Measurements from ENCODE around the gene C9orf85.

DNA sequence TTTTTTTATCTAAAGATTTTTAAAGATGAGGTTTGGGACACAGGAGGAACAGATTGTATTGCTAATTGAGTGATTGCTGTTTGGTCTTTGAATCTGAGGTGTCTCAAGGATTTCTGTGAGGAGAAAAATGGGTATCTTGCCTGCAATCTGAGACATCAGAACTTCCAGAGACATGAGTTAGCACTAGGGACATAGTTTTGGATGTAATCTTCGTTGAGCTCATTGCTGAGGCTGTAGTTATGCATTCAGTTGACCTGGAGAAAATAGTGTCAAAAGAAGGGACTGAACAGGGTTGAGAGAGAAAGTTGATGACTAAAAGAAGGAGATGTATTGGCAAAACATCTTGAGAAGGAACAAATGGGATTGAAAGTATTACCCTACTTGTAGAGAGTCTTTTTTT lies 24.6 kb downstream of the C9orf85 start:
- TF ChIP-seq, protein P1, sequence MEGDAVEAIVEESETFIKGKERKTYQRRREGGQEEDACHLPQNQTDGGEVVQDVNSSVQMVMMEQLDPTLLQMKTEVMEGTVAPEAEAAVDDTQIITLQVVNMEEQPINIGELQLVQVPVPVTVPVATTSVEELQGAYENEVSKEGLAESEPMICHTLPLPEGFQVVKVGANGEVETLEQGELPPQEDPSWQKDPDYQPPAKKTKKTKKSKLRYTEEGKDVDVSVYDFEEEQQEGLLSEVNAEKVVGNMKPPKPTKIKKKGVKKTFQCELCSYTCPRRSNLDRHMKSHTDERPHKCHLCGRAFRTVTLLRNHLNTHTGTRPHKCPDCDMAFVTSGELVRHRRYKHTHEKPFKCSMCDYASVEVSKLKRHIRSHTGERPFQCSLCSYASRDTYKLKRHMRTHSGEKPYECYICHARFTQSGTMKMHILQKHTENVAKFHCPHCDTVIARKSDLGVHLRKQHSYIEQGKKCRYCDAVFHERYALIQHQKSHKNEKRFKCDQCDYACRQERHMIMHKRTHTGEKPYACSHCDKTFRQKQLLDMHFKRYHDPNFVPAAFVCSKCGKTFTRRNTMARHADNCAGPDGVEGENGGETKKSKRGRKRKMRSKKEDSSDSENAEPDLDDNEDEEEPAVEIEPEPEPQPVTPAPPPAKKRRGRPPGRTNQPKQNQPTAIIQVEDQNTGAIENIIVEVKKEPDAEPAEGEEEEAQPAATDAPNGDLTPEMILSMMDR (IDR thresholded peaks at IDR 0.05): no peak
- TF ChIP-seq, protein P2, sequence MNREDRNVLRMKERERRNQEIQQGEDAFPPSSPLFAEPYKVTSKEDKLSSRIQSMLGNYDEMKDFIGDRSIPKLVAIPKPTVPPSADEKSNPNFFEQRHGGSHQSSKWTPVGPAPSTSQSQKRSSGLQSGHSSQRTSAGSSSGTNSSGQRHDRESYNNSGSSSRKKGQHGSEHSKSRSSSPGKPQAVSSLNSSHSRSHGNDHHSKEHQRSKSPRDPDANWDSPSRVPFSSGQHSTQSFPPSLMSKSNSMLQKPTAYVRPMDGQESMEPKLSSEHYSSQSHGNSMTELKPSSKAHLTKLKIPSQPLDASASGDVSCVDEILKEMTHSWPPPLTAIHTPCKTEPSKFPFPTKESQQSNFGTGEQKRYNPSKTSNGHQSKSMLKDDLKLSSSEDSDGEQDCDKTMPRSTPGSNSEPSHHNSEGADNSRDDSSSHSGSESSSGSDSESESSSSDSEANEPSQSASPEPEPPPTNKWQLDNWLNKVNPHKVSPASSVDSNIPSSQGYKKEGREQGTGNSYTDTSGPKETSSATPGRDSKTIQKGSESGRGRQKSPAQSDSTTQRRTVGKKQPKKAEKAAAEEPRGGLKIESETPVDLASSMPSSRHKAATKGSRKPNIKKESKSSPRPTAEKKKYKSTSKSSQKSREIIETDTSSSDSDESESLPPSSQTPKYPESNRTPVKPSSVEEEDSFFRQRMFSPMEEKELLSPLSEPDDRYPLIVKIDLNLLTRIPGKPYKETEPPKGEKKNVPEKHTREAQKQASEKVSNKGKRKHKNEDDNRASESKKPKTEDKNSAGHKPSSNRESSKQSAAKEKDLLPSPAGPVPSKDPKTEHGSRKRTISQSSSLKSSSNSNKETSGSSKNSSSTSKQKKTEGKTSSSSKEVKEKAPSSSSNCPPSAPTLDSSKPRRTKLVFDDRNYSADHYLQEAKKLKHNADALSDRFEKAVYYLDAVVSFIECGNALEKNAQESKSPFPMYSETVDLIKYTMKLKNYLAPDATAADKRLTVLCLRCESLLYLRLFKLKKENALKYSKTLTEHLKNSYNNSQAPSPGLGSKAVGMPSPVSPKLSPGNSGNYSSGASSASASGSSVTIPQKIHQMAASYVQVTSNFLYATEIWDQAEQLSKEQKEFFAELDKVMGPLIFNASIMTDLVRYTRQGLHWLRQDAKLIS (CRISPR knock-in tag; IDR thresholded peaks at IDR 0.05; ENCODE audit: borderline replicate concordance): no peak
- TF ChIP-seq, protein P3, sequence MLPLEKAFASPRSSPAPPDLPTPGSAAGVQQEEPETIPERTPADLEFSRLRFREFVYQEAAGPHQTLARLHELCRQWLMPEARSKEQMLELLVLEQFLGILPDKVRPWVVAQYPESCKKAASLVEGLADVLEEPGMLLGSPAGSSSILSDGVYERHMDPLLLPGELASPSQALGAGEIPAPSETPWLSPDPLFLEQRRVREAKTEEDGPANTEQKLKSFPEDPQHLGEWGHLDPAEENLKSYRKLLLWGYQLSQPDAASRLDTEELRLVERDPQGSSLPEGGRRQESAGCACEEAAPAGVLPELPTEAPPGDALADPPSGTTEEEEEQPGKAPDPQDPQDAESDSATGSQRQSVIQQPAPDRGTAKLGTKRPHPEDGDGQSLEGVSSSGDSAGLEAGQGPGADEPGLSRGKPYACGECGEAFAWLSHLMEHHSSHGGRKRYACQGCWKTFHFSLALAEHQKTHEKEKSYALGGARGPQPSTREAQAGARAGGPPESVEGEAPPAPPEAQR (CRISPR knock-in tag; IDR thresholded peaks at IDR 0.05): no peak
- TF ChIP-seq, protein P4, sequence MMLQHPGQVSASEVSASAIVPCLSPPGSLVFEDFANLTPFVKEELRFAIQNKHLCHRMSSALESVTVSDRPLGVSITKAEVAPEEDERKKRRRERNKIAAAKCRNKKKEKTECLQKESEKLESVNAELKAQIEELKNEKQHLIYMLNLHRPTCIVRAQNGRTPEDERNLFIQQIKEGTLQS (CRISPR knock-in tag; conservative IDR thresholded peaks at IDR 0.05): no peak
- TF ChIP-seq HMGA2 (CRISPR knock-in tag; IDR thresholded peaks at IDR 0.05) (no peak), CREB1 (CRISPR knock-in tag; IDR thresholded peaks at IDR 0.05) (no peak), CREM (CRISPR knock-in tag; IDR thresholded peaks at IDR 0.05) (no peak), NR3C1 (CRISPR knock-in tag; conservative IDR thresholded peaks at IDR 0.05; ENCODE audit: low read depth) (no peak), SP1 (CRISPR knock-in tag; conservative IDR thresholded peaks at IDR 0.05) (no peak), ELF4 (CRISPR knock-in tag; IDR thresholded peaks at IDR 0.05; ENCODE audit: low read depth) (no peak), NFYB (CRISPR knock-in tag; conservative IDR thresholded peaks at IDR 0.05; ENCODE audit: low read depth) (no peak)

All from WTC11 (cell line).